Stimulated activated CD8-positive, alpha-beta memory T cell treated with anti-CD3 and anti-CD28 coated beads, Interleukin-2, amount 100 ng/mL, for 48 hours (primary cell): ENCODE data around the gene NR2F6.

Experiments
- DNase-seq, 2 donors: peaks; one replicate each; pipeline ENCODE4 v3.0.0-alpha.2; 2020; ENCODE audit warnings: low read depth in 2 of 2

NR2F6 gene

DNA sequence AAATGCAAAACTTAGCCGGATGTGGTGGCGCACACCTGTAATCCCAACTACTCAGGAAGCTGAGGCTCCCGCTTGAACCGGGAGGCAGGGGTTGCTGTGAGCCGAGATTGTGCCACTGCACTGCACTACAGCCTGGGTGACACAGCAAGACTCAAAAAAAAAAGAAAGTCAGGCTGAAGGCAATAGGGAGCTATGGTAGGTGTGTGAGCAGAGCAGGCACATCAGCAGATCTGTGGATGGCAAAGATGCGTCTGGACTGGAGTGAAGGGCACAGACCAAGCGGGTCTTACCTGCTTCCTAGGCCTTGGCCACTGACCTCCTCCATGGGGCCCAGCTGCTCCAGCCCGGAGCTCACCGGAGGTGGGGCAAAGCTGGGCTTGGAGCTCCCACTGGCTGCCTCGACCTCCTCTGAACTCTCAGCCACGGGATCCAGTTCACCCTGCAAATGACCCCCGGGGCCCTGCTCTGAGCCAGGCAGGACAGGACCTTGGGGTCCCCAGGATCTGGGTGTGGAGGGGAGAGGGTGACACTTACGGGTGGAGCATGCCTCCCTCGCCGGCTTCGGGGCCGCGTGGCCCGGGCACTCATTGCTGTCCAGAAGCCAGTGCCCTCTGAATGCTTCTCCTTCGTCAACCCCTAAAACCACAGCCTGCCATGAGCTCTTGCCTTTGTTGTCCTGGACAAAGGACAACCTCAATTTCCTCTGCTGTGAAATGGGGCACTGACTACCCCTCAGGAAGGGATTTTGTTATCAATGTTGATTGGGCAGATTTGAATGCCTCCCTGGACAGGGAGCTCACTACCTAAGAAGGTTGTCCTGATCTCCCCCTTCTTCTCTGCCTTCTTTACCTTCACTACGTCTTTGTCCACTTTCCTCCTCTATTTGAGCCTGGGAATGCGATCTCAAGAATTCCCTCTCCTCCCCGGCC, 18.3 kb upstream of the NR2F6 start:
- DNase-seq = no peak

DNA sequence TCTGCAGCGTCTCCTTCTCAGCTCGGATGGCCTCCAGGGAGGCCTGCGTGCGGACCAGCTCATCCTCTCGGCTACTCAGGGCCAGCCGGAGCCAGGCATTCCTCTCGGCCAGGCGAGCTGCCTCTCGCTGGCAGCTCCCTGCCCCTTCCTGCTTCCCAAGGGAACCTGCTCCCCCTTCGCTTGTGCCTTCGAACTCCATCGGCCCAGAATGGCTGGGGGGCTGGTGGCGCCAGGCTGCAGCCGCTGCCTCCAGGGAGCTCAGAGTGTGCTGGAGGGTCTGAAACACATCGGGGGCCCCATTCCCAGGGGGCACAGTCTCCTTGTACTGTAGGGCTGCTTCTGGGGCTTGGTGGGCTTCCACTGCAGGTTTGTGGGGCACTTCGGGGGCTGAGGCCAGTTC, 16.8 kb upstream of the NR2F6 start:
- no peak for DNase-seq

GRCh38 chr19:17260842-17261325, 15.2 kb upstream of the NR2F6 start:
- peak; percentile 80 to 87 for DNase-seq

DNA sequence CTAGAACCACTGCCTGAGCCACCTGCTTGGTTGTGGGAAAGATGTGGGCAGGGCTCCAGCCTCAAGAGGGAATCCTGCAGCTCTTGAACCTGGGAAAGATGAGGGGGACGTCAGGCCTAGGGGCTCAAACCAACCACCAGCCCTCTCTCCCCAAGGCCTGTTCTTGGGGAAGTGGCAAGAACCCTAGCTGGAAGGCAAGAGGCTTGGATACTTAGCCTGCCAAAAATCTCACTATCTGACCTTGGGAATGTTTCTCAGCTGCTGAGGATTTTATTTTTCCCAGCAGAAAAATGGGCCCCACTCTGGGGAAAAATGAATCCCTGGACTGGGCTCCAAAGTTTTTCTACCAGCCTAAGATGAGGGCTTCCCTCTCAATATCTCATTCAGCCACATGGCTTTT, 14.2 kb upstream of the NR2F6 start:
- DNase-seq = no peak

DNA sequence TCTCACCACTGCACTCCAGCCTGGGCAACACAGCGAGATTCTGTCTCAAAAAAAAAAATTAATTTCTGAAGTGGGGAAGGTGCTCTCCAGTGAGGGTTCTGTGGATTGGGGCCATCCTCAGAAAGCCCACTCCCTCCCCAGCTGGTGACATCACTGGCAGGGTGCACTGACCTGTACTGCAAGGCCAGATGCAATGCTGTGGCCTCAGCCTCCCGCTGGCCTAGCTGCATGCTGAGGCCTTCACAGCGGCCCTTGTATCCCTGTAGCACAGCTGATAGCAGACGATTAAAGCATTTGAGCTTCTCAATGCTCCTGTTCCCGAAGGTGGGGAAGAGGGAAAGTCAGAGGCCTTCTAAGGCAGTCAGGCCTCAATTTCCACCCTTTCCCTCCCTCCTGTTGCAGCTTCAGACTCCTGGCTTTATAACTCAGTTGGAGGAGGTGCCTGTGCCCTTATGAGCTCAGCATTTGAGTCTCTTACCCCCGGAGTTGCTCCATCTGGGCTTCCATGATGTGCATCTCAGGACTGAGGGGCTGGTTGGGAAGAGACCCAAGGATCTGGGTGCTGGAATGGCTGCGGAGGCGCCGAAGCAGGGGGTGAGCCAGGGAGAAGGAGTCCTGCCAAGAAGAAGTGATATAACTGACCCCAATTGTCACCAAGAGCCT, 13.5 kb upstream of the NR2F6 start:
- no peak for DNase-seq

DNA sequence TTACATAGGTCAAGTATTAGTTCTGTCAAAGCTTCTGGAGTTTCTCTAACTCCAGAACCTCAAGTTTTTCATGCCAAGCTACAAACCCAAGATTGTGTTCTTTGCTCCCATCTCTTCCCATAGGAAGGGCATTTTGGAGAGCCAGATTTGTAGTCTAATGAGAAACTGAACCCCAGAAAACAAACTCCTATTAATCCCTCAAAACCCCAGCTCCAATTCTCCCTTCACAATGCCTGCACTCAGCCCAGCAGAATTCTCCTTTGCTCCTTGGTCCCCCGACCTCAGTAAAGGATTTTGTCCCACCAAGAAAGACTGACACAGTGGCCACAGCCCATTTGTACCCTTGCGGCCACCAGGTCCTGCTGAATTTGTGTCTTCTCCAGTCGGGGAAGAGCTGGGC, 10.4 kb upstream of the NR2F6 start:
- no peak for DNase-seq

- DNase-seq = no peak
Observed at GRCh38 chr19:17255150-17255621, 9.5 kb upstream of the NR2F6 start.

DNA sequence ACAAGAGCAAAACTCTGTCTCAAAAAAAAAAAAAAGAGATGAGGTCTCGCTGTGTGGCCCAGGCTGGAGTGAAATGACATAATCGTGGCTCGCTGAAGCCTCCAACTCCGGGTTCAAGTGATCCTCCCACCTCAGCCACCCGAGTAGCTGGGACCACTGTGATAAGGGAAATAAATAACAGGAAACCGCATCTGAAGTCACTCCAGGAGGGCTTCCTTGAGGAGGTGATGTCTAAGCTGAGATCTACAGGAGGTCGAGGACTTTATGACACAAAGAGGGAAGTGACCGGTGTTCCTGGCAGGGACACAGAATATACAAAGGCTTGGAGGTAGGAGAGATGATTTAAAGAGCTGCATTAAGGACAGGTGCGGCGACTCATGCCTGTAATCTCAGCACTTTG, 8.9 kb upstream of the NR2F6 start:
- DNase-seq = no peak

DNA sequence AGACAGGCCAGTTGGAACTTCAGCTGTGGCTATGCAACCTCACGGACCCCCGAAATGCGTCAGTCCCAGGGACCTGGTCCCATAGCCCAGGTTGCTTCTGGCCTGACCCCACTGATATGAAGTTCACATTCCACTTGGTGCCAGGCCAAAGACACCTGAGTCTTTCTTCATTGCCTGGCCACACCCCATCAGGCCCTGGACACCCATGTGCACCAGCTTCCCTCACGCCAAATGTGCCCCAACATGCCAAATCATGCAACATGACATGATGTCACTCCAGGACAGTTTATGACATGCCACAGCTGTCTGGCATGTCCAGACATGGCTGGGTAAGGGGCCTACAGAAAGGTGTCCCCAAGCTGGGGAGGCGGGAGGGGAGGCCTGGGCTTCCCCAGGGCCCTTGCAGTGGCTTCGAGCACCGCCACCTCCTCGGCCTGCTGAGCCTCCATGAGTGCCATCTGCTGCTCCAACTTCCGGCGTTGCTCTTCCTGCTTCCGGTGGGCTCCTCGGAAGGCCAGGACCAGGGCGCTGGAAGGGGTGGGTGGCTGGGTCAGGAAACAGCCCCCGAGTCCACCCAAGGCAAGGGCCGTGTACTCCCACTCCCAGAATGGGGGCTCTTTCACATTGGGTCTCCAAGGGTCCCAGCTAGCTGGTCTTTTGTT, 4.3 kb upstream of the NR2F6 start:
- no peak for DNase-seq

GRCh38 chr19:17248011-17248776, 2.5 kb upstream of the NR2F6 start:
- DNase-seq = no peak

DNA sequence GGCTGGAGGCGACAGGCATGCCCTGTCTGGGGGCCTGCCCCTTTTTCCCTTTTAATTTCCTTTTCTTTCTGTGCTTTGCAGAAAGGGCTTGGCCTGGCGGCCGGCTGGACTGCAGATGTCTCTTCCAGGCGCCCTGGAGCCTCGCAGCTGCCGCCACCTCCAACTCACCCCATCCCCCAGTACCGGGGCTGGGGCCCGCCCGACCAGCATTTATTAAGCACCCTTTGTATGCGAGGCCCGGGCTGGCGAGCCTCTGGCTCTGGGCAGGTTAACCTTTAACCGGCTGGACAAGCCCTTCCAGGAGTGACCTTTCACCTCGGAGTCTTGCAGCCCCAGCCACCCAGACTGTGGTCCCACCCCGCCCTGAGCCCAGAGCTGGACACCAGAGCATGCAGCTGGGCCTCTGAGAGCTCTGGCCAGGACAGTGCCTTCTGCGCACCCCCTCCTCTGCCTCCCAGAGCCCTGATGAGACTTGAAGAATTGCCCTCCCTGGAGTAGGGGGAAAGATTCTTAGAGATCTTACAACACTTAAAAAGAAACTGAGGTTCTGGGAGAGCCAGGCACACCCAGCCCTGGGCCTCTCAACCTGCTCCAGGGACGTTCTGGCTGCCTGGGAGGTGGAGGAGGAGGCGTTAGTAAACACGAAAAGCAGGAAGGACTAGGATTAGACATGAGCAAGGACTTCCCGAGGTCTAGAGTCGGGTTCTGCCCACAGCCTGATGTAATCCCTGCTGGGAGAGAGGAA, 1.1 kb upstream of the NR2F6 start:
- no peak for DNase-seq

- DNase-seq = no peak
Observed at GRCh38 chr19:17244618-17245534, 843 bp downstream of the NR2F6 start.

GRCh38 chr19:17243830-17244617, 1.7 kb downstream of the NR2F6 start:
- no peak for DNase-seq

DNA sequence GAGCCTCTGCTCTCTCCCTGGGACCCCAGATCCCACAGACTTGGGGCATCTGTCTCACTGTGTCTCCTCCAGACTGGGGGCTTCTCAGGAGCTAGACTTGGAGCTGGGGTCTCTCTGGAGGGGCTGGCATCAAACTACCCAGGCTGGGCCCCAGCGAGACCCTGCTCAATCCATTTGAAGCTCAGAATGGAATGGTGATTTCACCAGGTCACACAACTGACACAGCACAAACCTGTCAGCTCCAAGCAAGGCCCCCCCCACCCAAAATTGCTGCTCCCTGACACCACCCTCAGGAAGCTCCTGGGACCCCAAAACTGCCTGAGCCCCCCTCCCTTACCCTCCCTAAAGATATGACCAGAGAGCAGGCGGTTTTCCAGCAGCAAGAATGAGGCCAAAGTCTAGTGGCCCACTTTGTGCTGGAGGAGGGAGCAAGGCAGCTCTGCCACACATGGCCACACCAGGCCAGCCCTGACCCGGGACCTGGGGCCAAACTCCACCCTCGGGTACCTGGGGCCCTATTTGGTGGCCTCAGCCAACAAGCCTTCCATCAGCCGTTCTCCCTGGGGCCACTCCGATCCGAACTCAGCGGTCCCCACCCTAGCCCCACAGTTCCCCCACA, 2.4 kb downstream of the NR2F6 start:
- no peak for DNase-seq

- no peak for DNase-seq
Observed at GRCh38 chr19:17242431-17243208, 3.1 kb downstream of the NR2F6 start.

- no peak for DNase-seq
Observed at GRCh38 chr19:17240826-17241399, 4.8 kb downstream of the NR2F6 start.

- no peak for DNase-seq
Observed at GRCh38 chr19:17240062-17240752, 5.5 kb downstream of the NR2F6 start.
